Neutrophil (primary cell): Measurements from ENCODE around the gene KRTAP4-9.
"Not testable (repeated sequence)": the region's sequence is repeated elsewhere in the genome, so short reads cannot be mapped to it uniquely, and the experiment has no call there.

Experiments
- H3K27ac ChIP-seq: fragments of 200-600 bp; sonication (generic); 2 replicates; pipeline ENCODE4 v1.5.1; 2016; ENCODE audit warnings: mild to moderate bottlenecking, moderate library complexity
- H3K27me3 ChIP-seq: fragments of 200-600 bp; sonication (generic); 2 replicates; pipeline ENCODE4 v1.6.0; 2016; ENCODE audit warnings: mild to moderate bottlenecking
- H3K36me3 ChIP-seq: fragments of 200-600 bp; sonication (generic); 2 replicates; pipeline ENCODE4 v1.5.1; 2017
- H3K4me1 ChIP-seq, 2 experiments: fragments of 200-600 bp in 1 of 2; sonication (generic) in 1 of 2; 1 replicate in 1 of 2; 2 replicates in 1 of 2; pipeline versions ENCODE4 v1.5.1 to v1.6.1; 2013 to 2016; ENCODE audit warnings: low read depth in 1 of 2, low read length in 1 of 2, mild to moderate bottlenecking in 1 of 2, moderate library complexity in 1 of 2; ENCODE audit not compliant: control insufficient read depth in 1 of 2, insufficient read depth in 1 of 2
- H3K4me3 ChIP-seq, 2 experiments: fragments of 200-600 bp in 1 of 2; sonication (generic) in 1 of 2; 1 replicate in 1 of 2; 2 replicates in 1 of 2; pipeline ENCODE4 v1.5.1; 2013 to 2016; ENCODE audit warnings: low read depth in 1 of 2, low read length in 1 of 2, mild to moderate bottlenecking in 1 of 2, moderate library complexity in 1 of 2
- H3K9me3 ChIP-seq: fragments of 200-600 bp; sonication (generic); 2 replicates; pipeline ENCODE4 v1.5.1; 2016
- CTCF ChIP-seq: fragments of 200-600 bp; sonication (generic); IDR thresholded peaks from 2 replicates; pipeline ENCODE4 v1.5.1; 2016; ENCODE audit warnings: antibody characterized with exemption

KRTAP4-9 gene

GRCh38 chr17:41063449-41063848, 41.7 kb upstream of the KRTAP4-9 start:
- H3K4me3 ChIP-seq = no peak overlapping the region
- TF ChIP-seq CTCF = no peak
- H3K27me3 ChIP-seq = peaks cover 67% of the 10 kb centered on the region
- no peaks in the 10 kb centered on the region for H3K9me3 ChIP-seq
- no peaks in the 10 kb centered on the region for H3K36me3 ChIP-seq
- H3K4me1 ChIP-seq = peaks cover 0 to 1% of the 10 kb centered on the region in 2 experiments
- no peak overlapping the region for H3K27ac ChIP-seq

DNA sequence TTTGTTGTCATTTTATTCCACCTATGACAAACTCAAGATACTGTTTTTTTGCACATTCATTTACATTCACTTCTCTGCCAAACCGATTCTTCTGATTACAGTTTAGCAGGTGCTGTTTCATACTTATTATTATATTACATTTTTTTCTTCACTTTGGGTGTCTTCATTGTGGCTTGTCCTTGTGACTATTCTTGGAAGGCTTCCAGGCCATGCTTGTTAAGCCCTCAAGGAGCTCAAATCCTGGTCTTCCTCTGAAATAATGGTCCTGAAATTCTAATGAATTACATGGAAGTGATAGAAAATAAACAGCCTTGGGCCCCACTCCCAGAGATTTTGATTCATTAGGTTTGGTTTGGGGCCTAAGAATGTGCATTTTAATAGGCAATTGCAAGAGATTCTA, 40.9 kb upstream of the KRTAP4-9 start:
- H3K27me3 ChIP-seq = peaks cover 58% of the 10 kb centered on the region
- no peak overlapping the region for H3K4me3 ChIP-seq
- H3K9me3 ChIP-seq = no peaks in the 10 kb centered on the region
- no peak for TF ChIP-seq CTCF
- no peaks in the 10 kb centered on the region for H3K36me3 ChIP-seq
- peaks cover 5 to 10% of the 10 kb centered on the region in 2 experiments for H3K4me1 ChIP-seq
- H3K27ac ChIP-seq = no peak overlapping the region

DNA sequence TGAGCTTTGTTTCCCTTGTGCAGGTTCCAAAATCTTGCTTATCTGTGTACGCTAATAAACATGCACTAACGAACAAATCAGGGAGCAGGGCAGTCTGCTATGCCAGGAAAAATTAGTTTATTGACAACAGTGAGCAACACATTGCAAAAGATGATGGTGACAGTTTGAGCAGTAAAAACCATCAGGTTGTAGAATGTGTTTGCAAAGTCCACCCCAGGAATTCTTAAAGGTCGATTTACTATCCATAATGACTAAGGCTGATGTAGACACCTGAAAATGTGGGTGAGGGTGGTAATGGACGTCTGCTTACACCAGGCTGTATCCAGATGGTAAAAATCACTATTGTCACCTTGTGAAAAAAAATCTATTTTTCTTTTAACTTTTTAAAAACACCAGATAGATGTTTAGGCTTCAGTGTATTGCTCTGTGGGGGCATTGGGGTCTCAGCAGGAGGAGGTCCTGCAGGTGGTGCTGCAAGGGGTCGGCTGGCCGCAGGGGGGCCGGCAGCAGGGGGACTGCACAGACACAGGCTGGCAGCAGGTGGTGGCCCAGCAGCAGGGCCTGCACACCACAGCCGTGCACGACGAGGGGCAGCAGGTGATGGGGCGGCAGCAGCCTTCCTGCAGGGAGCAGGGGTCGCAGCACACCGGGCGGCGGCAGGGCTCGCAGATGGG, 40.0 kb upstream of the KRTAP4-9 start:
- H3K27ac ChIP-seq, H3K36me3 ChIP-seq, H3K4me3 ChIP-seq, H3K9me3 ChIP-seq: not testable (repeated sequence)
- peaks cover 7 to 17% of the 10 kb centered on the region in 2 experiments for H3K4me1 ChIP-seq
- H3K27me3 ChIP-seq = peaks cover 51% of the 10 kb centered on the region

DNA sequence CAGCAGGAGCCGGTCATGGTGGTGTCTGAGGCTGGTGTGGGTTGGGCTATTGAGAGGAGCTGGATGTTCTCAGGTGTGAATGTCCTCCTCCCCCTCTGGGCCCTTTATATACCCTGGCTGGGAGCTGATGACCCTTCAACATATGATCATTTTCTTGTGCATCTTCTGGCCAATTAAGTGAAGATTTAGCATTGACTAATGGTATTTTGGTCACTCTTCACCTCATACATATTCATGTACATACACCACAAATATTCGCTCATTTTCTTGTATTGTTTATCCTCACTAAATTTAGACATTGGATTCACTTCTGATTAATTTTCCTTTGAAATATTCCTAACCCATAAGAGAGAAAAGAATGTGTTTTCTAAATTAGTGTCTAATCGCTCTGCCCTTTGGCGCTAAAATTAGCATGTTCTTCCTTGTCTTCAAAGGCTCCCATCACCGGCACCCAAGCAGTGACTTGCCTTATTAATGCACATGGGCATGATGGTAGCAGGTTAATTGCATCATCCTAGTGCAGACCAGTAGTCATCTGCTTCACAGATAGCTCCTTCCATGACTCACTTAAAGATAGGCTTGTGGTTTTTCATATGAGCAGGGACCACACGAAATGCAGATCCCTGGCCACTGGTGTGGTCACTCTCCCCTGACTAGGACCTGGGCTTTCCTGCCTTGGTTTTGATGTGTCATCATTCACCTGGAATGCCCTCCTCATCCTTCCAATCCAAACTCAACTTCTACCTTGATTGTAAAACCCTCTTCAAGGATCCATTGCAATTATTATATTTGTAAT, 39.2 kb upstream of the KRTAP4-9 start, which contains the start of gene KRTAP2-4:
TSS of gene KRTAP2-4 (minus strand) at position 51 of the 796 bp plus-strand sequence. CDS start at position 17, 34 bp downstream.
- H3K9me3 ChIP-seq = no peaks in the 10 kb centered on the region
- no peak within 1 kb of the TSS for H3K27ac ChIP-seq
- no peak within 1 kb of the TSS for H3K4me3 ChIP-seq
- peaks cover 42% of the 10 kb centered on the region for H3K27me3 ChIP-seq
- no peaks in the 10 kb centered on the region for H3K36me3 ChIP-seq
- peaks cover 7 to 17% of the 10 kb centered on the region in 2 experiments for H3K4me1 ChIP-seq
- no peak for TF ChIP-seq CTCF

DNA sequence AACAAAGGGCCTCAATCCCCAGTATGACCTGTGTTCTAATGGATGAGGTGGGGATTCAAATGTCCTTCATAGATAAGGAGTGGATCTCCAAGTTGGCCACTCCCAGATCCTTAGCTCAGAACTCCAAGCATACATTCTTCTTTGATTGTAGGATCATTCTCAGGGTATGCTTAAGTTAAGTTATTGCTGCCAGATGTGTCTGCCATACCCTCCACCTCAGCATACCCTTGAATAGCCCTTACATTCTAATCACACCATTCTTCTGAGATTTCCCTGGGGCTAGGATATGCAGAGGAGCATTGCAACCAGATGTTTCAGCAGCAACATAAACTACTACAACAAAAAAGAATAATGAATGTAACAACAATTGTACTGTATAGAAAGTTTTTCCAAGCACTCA, 37.9 kb upstream of the KRTAP4-9 start:
- Histone ChIP-seq H3K27ac (no peak overlapping the region), H3K27me3 (peaks cover 29% of the 10 kb centered on the region), H3K36me3 (no peaks in the 10 kb centered on the region), H3K9me3 (no peaks in the 10 kb centered on the region), H3K4me3 (no peak overlapping the region), H3K4me1 (peaks cover 7 to 17% of the 10 kb centered on the region in 2 experiments)
- TF ChIP-seq CTCF = no peak

GRCh38 chr17:41069031-41069430, 36.2 kb upstream of the KRTAP4-9 start:
- no peaks in the 10 kb centered on the region for H3K36me3 ChIP-seq

More at GRCh38 chr17:41069031-41069430, 36.2 kb upstream of the KRTAP4-9 start:
- no peaks in the 10 kb centered on the region for H3K9me3 ChIP-seq
- TF ChIP-seq CTCF = no peak
- H3K27ac ChIP-seq = no peak overlapping the region
- H3K4me1 ChIP-seq = peaks cover 7 to 17% of the 10 kb centered on the region in 2 experiments
- peaks cover 12% of the 10 kb centered on the region for H3K27me3 ChIP-seq
- H3K4me3 ChIP-seq = no peak overlapping the region
